ENCODE results near the gene DROSHA. TPM values are rescaled to one million over a fixed set of nuclear protein-coding genes. Genes with fewer than 3 reads are reported as not detected.

The DROSHA gene
- total RNA-seq, 6 experiments from 2014 or later: 67.5 to 77.0 (median 69.6) TPM

DNA sequence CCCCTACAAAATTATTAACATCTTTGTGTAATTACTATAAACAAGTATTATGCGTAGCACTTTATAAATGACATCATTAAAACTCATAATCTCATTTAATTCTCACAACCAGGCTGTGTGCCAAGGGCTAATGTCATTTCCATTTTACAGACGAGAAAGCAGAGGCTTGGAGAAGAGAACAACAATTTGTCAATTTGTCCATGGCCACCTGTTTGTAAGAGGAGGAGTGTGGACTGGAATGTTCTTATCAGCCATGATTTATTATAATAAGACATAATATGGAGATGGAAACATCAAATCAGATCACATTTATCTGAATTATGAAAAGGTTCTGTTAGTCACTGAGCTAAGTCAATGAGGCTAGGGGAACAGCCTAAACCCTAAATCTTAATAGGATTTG, 97.0 kb downstream of the DROSHA start:
- Mint-ChIP-seq H3K27ac (no peak overlapping the region), H3K9me3 (no peaks in the 10 kb centered on the region), H3K4me1 (ENCODE audit: low read depth) (peaks cover 12% of the 10 kb centered on the region), H3K36me3 (ENCODE audit: low read depth) (peaks cover 53% of the 10 kb centered on the region), H3K4me3 (no peak overlapping the region), H3K27me3 (ENCODE audit: insufficient read depth) (no peaks in the 10 kb centered on the region)
- DNase-seq: no peak
- no peak for TF ChIP-seq CTCF (IDR thresholded peaks at IDR 0.05)

- TF ChIP-seq CTCF (IDR thresholded peaks at IDR 0.05): no peak
- H3K4me1 Mint-ChIP-seq (ENCODE audit: low read depth): peaks cover 13% of the 10 kb centered on the region
- no peak overlapping the region for H3K27ac Mint-ChIP-seq
- peaks cover 42% of the 10 kb centered on the region for H3K36me3 Mint-ChIP-seq (ENCODE audit: low read depth)
- no peaks in the 10 kb centered on the region for H3K27me3 Mint-ChIP-seq (ENCODE audit: insufficient read depth)
- no peak overlapping the region for H3K4me3 Mint-ChIP-seq
- DNase-seq: no peak
- no peaks in the 10 kb centered on the region for H3K9me3 Mint-ChIP-seq
These were observed 98.7 kb downstream of the DROSHA start for GRCh38 chr5:31433229-31433628.

DNA sequence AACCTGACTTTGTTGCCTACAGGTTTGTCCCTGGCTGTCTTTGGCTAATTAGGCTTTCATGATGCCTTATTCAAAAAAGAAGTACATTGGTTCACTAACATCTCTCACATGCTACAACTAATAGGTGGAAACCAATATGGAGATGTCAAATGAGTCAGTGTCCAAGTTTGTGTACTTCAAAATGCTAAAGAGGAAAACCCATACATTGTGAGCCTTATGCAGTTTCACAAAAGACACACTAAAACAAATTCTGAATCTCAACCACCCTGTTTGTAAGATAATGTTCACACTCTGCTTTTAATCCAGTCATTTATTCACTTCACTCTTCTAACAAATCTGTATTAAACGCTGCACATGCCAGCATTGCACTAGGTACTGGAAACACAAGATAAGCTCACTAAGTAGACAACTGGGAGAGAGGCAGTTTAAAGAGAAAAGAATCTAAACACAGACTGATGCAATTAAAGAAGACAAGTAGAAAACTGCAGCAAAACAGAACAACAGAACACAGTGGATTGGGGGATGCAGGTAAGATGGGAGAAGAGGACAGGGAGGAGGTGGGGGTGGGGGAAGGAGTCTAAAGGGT, 104.1 kb downstream of the DROSHA start:
- no peak for DNase-seq
- H3K27ac Mint-ChIP-seq: no peak overlapping the region
- H3K4me3 Mint-ChIP-seq: no peak overlapping the region
- no peaks in the 10 kb centered on the region for H3K9me3 Mint-ChIP-seq
- H3K36me3 Mint-ChIP-seq (ENCODE audit: low read depth): peaks cover 51% of the 10 kb centered on the region
- peaks cover 13% of the 10 kb centered on the region for H3K4me1 Mint-ChIP-seq (ENCODE audit: low read depth)
- peaks cover 2% of the 10 kb centered on the region; the same call in 1 of the 2 replicates for H3K27me3 Mint-ChIP-seq (ENCODE audit: insufficient read depth)
- TF ChIP-seq CTCF (IDR thresholded peaks at IDR 0.05): no peak

GRCh38 chr5:31427013-31427723, 104.7 kb downstream of the DROSHA start:
- H3K4me3 Mint-ChIP-seq: no peak overlapping the region
- DNase-seq: no peak
- H3K27me3 Mint-ChIP-seq (ENCODE audit: insufficient read depth): peaks cover 2% of the 10 kb centered on the region; the same call in 1 of the 2 replicates
- peaks cover 52% of the 10 kb centered on the region for H3K36me3 Mint-ChIP-seq (ENCODE audit: low read depth)
- no peaks in the 10 kb centered on the region for H3K9me3 Mint-ChIP-seq
- H3K4me1 Mint-ChIP-seq (ENCODE audit: low read depth): peaks cover 17% of the 10 kb centered on the region
- H3K27ac Mint-ChIP-seq: no peak overlapping the region
- no peak for TF ChIP-seq CTCF (IDR thresholded peaks at IDR 0.05)

DNA sequence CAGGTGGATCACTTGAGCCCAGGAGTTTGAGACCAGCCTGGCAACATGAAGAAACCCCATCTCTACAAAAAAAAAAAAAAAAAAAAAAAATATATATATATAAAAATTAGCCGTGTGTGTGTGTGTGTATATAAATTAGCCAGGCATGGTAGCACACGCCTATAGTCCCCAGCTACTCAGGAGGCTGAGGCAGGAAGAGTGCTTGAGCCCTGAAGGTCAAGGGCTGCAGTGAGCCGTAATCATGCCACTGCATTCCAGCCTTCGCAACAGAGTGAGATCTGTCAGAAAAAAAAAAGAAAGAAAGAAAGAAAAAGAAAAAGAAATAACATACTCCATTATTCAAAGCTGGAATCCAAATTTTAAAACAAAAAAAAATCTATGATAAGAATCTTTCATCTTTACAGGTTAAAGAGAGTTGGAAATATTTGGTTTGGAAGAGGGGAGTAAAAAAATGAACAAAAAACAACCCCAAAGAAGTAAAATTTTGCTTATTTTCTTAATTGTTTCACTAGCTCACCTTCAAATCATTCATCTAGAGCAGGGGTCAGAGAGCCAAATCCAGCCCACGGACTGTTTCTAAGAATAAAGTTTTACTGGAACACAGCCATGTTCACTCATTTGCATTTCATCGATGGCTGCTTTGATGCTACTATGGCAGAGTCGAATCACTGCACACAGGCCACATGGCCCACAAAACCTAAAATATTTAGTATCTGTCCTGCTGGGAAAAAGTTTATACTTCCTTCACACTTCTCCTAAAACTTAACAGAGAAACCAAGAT, 109.9 kb downstream of the DROSHA start:
- peaks cover 4% of the 10 kb centered on the region; the same call in 1 of the 2 replicates for H3K4me1 Mint-ChIP-seq (ENCODE audit: low read depth)
- DNase-seq: no peak

More for the DNA sequence above, 109.9 kb downstream of the DROSHA start:
- Mint-ChIP-seq H3K4me3 (no peak overlapping the region), H3K36me3 (ENCODE audit: low read depth) (peaks cover 35% of the 10 kb centered on the region), H3K9me3 (no peaks in the 10 kb centered on the region), H3K27me3 (ENCODE audit: insufficient read depth) (no peaks in the 10 kb centered on the region), H3K27ac (no peak overlapping the region)
- no peak for TF ChIP-seq CTCF (IDR thresholded peaks at IDR 0.05)
